ENCODE measurements around the gene TCF20. TPM values are rescaled to one million over a fixed set of nuclear protein-coding genes. Genes with fewer than 3 reads are reported as not detected.

TCF20 gene
- polyA plus RNA-seq, 3 donors: 0.67 to 11.1 (median 0.99) TPM

DNA sequence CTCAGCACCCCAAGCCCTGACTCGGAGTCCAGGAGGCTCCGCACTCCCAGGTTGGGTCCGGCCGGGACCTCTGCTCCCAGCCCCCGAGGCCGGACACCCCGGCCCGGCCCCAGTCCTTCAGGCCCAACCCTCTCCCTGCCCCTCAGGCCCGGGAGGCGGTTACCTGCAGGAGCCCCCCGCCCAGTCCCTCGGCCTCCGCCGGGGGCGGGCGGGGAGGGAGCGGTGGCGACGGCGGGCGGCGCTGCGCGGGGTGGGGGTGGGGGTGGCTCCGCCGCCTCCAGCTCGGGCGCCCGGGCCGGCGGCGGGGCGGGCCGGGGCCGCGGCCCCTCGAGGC lies 310 bp downstream of the TCF20 start:
- TF ChIP-seq, protein P1, sequence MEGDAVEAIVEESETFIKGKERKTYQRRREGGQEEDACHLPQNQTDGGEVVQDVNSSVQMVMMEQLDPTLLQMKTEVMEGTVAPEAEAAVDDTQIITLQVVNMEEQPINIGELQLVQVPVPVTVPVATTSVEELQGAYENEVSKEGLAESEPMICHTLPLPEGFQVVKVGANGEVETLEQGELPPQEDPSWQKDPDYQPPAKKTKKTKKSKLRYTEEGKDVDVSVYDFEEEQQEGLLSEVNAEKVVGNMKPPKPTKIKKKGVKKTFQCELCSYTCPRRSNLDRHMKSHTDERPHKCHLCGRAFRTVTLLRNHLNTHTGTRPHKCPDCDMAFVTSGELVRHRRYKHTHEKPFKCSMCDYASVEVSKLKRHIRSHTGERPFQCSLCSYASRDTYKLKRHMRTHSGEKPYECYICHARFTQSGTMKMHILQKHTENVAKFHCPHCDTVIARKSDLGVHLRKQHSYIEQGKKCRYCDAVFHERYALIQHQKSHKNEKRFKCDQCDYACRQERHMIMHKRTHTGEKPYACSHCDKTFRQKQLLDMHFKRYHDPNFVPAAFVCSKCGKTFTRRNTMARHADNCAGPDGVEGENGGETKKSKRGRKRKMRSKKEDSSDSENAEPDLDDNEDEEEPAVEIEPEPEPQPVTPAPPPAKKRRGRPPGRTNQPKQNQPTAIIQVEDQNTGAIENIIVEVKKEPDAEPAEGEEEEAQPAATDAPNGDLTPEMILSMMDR (IDR thresholded peaks at IDR 0.05): no peak
- Mint-ChIP-seq H3K4me3 (peak overlapping the region; percentile 77 to 94), H3K9me3 (no peaks in the 10 kb centered on the region), H3K27me3 (ENCODE audit: low read depth in 3 of 3) (peaks cover 2 to 11% (median 8%) of the 10 kb centered on the region in 3 donors), H3K36me3 (peaks cover 5 to 6% of the 10 kb centered on the region in 2 donors), H3K4me1 (peaks cover 28% of the 10 kb centered on the region), H3K27ac (peak overlapping the region in 5 of 7 donors; percentile 32 to 75 (median 61))
- peak overlapping the region; percentile 96 for H3K4me2 ChIP-seq (replicated peaks; ENCODE audit: extremely low read depth, low read length, poor library complexity, severe bottlenecking)
- peak overlapping the region; percentile 91 for H3K9ac ChIP-seq (ENCODE audit: insufficient read depth, low read length, poor library complexity, severe bottlenecking)
- H3K27me3 ChIP-seq (ENCODE audit: control insufficient read depth in 2 of 2, insufficient read depth in 2 of 2, low read length in 2 of 2): no peaks in the 10 kb centered on the region
- H4K20me1 ChIP-seq (ENCODE audit: insufficient read depth, low read length): peaks cover 50% of the 10 kb centered on the region
- peaks cover 20 to 34% of the 10 kb centered on the region in 2 donors for H3K4me1 ChIP-seq (ENCODE audit: control insufficient read depth in 1 of 2, insufficient read depth in 2 of 2, low read length in 2 of 2)
- no peaks in the 10 kb centered on the region for H3K9me3 ChIP-seq (replicated peaks in 1 of 2; ENCODE audit: control insufficient read depth in 1 of 2, insufficient read depth in 1 of 2, low read length in 2 of 2)
- DNase-seq: peak in 1 of 3 donors; percentile 12
- H3K79me2 ChIP-seq (ENCODE audit: insufficient read depth, low read length): peaks cover 50% of the 10 kb centered on the region
- H3K36me3 ChIP-seq (replicated peaks in 1 of 2; ENCODE audit: control insufficient read depth in 1 of 2, insufficient read depth in 2 of 2, low read length in 2 of 2): no peaks in the 10 kb centered on the region
- WGBS (ENCODE audit: insufficient coverage): 0% methylated on average over 23 of the region's 37 CpGs
- H3K4me3 ChIP-seq (replicated peaks in 1 of 3; ENCODE audit: low read depth in 2 of 3, low read length in 3 of 3): peak overlapping the region; percentile 79 to 95 (median 94)
- intact Hi-C loops (cut with micrococcal nuclease): loop anchor here (10.0 kb wide), 1 partner anchor 165 kb away; the partner anchor contains the start of gene NFAM1 (in 2 of the 2)
- peak overlapping the region in 1 of 2 donors; percentile 84 for H3K27ac ChIP-seq (ENCODE audit: low read depth in 1 of 2, low read length in 2 of 2)
- peak overlapping the region; percentile 82 for H2AFZ ChIP-seq (ENCODE audit: insufficient read depth, low read depth, low read length, poor library complexity, severe bottlenecking)

- H3K27me3 ChIP-seq (ENCODE audit: control insufficient read depth in 2 of 2, insufficient read depth in 2 of 2, low read length in 2 of 2): no peaks in the 10 kb centered on the region
- peaks cover 20 to 34% of the 10 kb centered on the region in 2 donors for H3K4me1 ChIP-seq (ENCODE audit: control insufficient read depth in 1 of 2, insufficient read depth in 2 of 2, low read length in 2 of 2)
- peaks cover 2 to 8% (median 7%) of the 10 kb centered on the region in 3 donors for H3K27me3 Mint-ChIP-seq (ENCODE audit: low read depth in 3 of 3)
- H2AFZ ChIP-seq (ENCODE audit: insufficient read depth, low read depth, low read length, poor library complexity, severe bottlenecking): peak overlapping the region; percentile 82
- H3K4me1 Mint-ChIP-seq: peaks cover 30% of the 10 kb centered on the region
- intact Hi-C loops (cut with micrococcal nuclease): loop anchor here (10.0 kb wide), 1 partner anchor 165 kb away; the partner anchor contains the start of gene NFAM1 (in 2 of the 2)
- peak overlapping the region in 1 of 2 donors; percentile 84 for H3K27ac ChIP-seq (ENCODE audit: low read depth in 1 of 2, low read length in 2 of 2)
- H3K27ac Mint-ChIP-seq: peak overlapping the region in 5 of 7 donors; percentile 37 to 75 (median 61)
- peak in 2 of 3 donors; percentile 8 to 14 for DNase-seq
- peak overlapping the region; percentile 79 to 95 (median 94) for H3K4me3 ChIP-seq (replicated peaks in 1 of 3; ENCODE audit: low read depth in 2 of 3, low read length in 3 of 3)
- H3K9me3 ChIP-seq (replicated peaks in 1 of 2; ENCODE audit: control insufficient read depth in 1 of 2, insufficient read depth in 1 of 2, low read length in 2 of 2): no peaks in the 10 kb centered on the region
- WGBS (ENCODE audit: insufficient coverage): under 1% methylated on average over 70 of the region's 70 CpGs
- H3K9ac ChIP-seq (ENCODE audit: insufficient read depth, low read length, poor library complexity, severe bottlenecking): peak overlapping the region; percentile 91
- peaks cover 56% of the 10 kb centered on the region for H3K79me2 ChIP-seq (ENCODE audit: insufficient read depth, low read length)
- H3K36me3 ChIP-seq (replicated peaks in 1 of 2; ENCODE audit: control insufficient read depth in 1 of 2, insufficient read depth in 2 of 2, low read length in 2 of 2): no peaks in the 10 kb centered on the region
- peaks cover 56% of the 10 kb centered on the region for H4K20me1 ChIP-seq (ENCODE audit: insufficient read depth, low read length)
- H3K4me2 ChIP-seq (replicated peaks; ENCODE audit: extremely low read depth, low read length, poor library complexity, severe bottlenecking): peak overlapping the region; percentile 96
- TF ChIP-seq, protein P1 (IDR thresholded peaks at IDR 0.05): no peak
- H3K4me3 Mint-ChIP-seq: peak overlapping the region; percentile 77 to 94
- no peaks in the 10 kb centered on the region for H3K9me3 Mint-ChIP-seq
- H3K36me3 Mint-ChIP-seq: peaks cover 5 to 6% of the 10 kb centered on the region in 2 donors
Measured at GRCh38 chr22:42269432-42270175, 849 bp downstream of the TCF20 start.
